Coronary artery (tissue), 2 donors: ENCODE measurements around the gene NCKAP5.

ENCODE experiments used
- DNase-seq: peaks from one replicate; pipeline ENCODE4 v3.0.0-alpha.2; 2017; ENCODE audit warnings: low spot score
- H3K27ac ChIP-seq, 2 donors: fragments of 200-600 bp; sonication (generic); one replicate each; pipeline ENCODE4 v1.5.1; 2016 to 2019
- H3K4me3 ChIP-seq: fragments of 200-600 bp; sonication (generic); 2 replicates; pipeline ENCODE4 v1.5.1; 2016; ENCODE audit warnings: mild to moderate bottlenecking, moderate library complexity
- CTCF ChIP-seq: fragments of 200-600 bp; sonication (generic); IDR thresholded peaks from one replicate; pipeline ENCODE4 v1.5.1; 2019; ENCODE audit warnings: antibody characterized with exemption

Gene NCKAP5

GRCh38 chr2:133407341-133407740 lies 160.9 kb downstream of the NCKAP5 start:
- no peak for DNase-seq
- no peak for TF ChIP-seq CTCF
- Histone ChIP-seq H3K27ac (no peak overlapping the region), H3K4me3 (no peak overlapping the region)

GRCh38 chr2:133405252-133405651 lies 163.0 kb downstream of the NCKAP5 start:
- DNase-seq: no peak
- no peak for TF ChIP-seq CTCF
- Histone ChIP-seq H3K4me3 (no peak overlapping the region), H3K27ac (no peak overlapping the region)

GRCh38 chr2:133400411-133400810 lies 167.9 kb downstream of the NCKAP5 start:
- no peak for TF ChIP-seq CTCF
- no peak overlapping the region for H3K27ac ChIP-seq
- DNase-seq: no peak
- no peak overlapping the region for H3K4me3 ChIP-seq

GRCh38 chr2:133393895-133394294 lies 174.4 kb downstream of the NCKAP5 start:
- Histone ChIP-seq H3K27ac (no peak overlapping the region), H3K4me3 (no peak overlapping the region)
- no peak for TF ChIP-seq CTCF
- DNase-seq: no peak

- no peak for TF ChIP-seq CTCF
- Histone ChIP-seq H3K27ac (no peak overlapping the region), H3K4me3 (no peak overlapping the region)
- DNase-seq: no peak
These were observed 178.1 kb downstream of the NCKAP5 start for GRCh38 chr2:133390156-133390555.

GRCh38 chr2:133389569-133389968 lies 178.7 kb downstream of the NCKAP5 start:
- no peak for DNase-seq
- no peak for TF ChIP-seq CTCF
- no peak overlapping the region for H3K27ac ChIP-seq
- no peak overlapping the region for H3K4me3 ChIP-seq

GRCh38 chr2:133382566-133382965 lies 185.7 kb downstream of the NCKAP5 start:
- DNase-seq: no peak
- H3K4me3 ChIP-seq: no peak overlapping the region
- no peak overlapping the region for H3K27ac ChIP-seq
- no peak for TF ChIP-seq CTCF
